ENCODE results near the gene AARSD1. TPM values are rescaled to one million over a fixed set of nuclear protein-coding genes. Genes with fewer than 3 reads are reported as not detected.

Gene AARSD1
- total and polyA plus RNA-seq, 2 experiments from 2014 or later, result 25.7 to 74.4 TPM

DNA sequence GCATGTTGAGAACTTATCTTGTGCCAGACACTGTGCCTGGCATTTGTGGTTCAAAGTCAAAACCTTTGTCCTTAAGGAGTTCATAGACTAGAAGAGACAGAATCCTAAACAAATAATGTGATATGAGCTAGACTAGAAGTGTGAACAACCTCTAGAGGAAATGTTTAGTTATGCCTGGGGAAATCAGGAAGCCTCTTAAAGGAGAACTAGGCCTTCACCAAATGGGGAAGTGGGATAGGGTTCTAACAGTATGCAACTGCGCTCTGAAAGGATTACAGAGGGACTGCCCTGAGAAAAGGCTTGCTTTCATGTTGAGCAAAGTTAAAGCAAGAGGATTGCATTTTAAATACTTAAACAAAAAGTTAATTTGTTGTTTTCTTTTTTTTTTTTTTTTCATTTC, 21.0 kb upstream of the AARSD1 start:
- H3K9me3 Mint-ChIP-seq, result no peaks in the 10 kb centered on the region; the same call in 2 of the 3 replicates
- no peak overlapping the region for H3K27ac Mint-ChIP-seq
- peaks cover 12% of the 10 kb centered on the region for H3K27me3 Mint-ChIP-seq (ENCODE audit: insufficient read depth, low read depth, poor library complexity)
- H3K27me3 ChIP-seq (ENCODE audit: insufficient read depth), result no peaks in the 10 kb centered on the region
- no peak overlapping the region for H3K4me3 Mint-ChIP-seq
- peaks cover 47% of the 10 kb centered on the region for H3K36me3 Mint-ChIP-seq (ENCODE audit: low read depth)
- DNase-seq (ENCODE audit: low spot score) (no peak), ATAC-seq (no peak)
- no peak overlapping the region for H3K4me2 ChIP-seq
- TF ChIP-seq, protein P1, sequence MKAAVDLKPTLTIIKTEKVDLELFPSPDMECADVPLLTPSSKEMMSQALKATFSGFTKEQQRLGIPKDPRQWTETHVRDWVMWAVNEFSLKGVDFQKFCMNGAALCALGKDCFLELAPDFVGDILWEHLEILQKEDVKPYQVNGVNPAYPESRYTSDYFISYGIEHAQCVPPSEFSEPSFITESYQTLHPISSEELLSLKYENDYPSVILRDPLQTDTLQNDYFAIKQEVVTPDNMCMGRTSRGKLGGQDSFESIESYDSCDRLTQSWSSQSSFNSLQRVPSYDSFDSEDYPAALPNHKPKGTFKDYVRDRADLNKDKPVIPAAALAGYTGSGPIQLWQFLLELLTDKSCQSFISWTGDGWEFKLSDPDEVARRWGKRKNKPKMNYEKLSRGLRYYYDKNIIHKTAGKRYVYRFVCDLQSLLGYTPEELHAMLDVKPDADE (IDR thresholded peaks at IDR 0.05), result no peak
- TF ChIP-seq ZNF114 (CRISPR knock-in tag; IDR thresholded peaks at IDR 0.05), result no peak
- no peak for TF ChIP-seq CREB1 (CRISPR knock-in tag; IDR thresholded peaks at IDR 0.05; ENCODE audit: low read depth)
- TF ChIP-seq NANOG (IDR thresholded peaks at IDR 0.05; ENCODE audit: borderline replicate concordance), result no peak
- TF ChIP-seq, protein P2, sequence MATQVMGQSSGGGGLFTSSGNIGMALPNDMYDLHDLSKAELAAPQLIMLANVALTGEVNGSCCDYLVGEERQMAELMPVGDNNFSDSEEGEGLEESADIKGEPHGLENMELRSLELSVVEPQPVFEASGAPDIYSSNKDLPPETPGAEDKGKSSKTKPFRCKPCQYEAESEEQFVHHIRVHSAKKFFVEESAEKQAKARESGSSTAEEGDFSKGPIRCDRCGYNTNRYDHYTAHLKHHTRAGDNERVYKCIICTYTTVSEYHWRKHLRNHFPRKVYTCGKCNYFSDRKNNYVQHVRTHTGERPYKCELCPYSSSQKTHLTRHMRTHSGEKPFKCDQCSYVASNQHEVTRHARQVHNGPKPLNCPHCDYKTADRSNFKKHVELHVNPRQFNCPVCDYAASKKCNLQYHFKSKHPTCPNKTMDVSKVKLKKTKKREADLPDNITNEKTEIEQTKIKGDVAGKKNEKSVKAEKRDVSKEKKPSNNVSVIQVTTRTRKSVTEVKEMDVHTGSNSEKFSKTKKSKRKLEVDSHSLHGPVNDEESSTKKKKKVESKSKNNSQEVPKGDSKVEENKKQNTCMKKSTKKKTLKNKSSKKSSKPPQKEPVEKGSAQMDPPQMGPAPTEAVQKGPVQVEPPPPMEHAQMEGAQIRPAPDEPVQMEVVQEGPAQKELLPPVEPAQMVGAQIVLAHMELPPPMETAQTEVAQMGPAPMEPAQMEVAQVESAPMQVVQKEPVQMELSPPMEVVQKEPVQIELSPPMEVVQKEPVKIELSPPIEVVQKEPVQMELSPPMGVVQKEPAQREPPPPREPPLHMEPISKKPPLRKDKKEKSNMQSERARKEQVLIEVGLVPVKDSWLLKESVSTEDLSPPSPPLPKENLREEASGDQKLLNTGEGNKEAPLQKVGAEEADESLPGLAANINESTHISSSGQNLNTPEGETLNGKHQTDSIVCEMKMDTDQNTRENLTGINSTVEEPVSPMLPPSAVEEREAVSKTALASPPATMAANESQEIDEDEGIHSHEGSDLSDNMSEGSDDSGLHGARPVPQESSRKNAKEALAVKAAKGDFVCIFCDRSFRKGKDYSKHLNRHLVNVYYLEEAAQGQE (IDR thresholded peaks at IDR 0.05; ENCODE audit: unreplicated experiment), result no peak
- no peak for TF ChIP-seq EZH2phosphoT487 (IDR thresholded peaks at IDR 0.05; ENCODE audit: unreplicated experiment)
- TF ChIP-seq POLR2AphosphoS5 (IDR thresholded peaks at IDR 0.05; ENCODE audit: low read depth), result no peak
- TF ChIP-seq, protein P3, sequence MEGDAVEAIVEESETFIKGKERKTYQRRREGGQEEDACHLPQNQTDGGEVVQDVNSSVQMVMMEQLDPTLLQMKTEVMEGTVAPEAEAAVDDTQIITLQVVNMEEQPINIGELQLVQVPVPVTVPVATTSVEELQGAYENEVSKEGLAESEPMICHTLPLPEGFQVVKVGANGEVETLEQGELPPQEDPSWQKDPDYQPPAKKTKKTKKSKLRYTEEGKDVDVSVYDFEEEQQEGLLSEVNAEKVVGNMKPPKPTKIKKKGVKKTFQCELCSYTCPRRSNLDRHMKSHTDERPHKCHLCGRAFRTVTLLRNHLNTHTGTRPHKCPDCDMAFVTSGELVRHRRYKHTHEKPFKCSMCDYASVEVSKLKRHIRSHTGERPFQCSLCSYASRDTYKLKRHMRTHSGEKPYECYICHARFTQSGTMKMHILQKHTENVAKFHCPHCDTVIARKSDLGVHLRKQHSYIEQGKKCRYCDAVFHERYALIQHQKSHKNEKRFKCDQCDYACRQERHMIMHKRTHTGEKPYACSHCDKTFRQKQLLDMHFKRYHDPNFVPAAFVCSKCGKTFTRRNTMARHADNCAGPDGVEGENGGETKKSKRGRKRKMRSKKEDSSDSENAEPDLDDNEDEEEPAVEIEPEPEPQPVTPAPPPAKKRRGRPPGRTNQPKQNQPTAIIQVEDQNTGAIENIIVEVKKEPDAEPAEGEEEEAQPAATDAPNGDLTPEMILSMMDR (conservative IDR thresholded peaks at IDR 0.05; ENCODE audit: low read depth in 2 of 2), result no peak
- H4K20me1 ChIP-seq (replicated peaks; ENCODE audit: insufficient read depth), result 0 out of 2 replicates have a peak, but pooled peaks cover 4% of the 10 kb centered on the region
- H3K36me3 ChIP-seq (ENCODE audit: insufficient read depth), result peaks cover 23% of the 10 kb centered on the region
- peaks cover 33% of the 10 kb centered on the region for H3K79me2 ChIP-seq (replicated peaks; ENCODE audit: insufficient read depth)
- peaks cover 10% of the 10 kb centered on the region for H3K4me1 Mint-ChIP-seq
- H3K4me3 ChIP-seq, result no peak overlapping the region
- no peaks in the 10 kb centered on the region for H3K9me2 ChIP-seq (ENCODE audit: insufficient read depth)
- peaks cover 6% of the 10 kb centered on the region; the same call in 1 of the 2 replicates for H3K4me1 ChIP-seq (ENCODE audit: insufficient read depth)
- H2AFZ ChIP-seq, result no peak overlapping the region
- peaks cover 4% of the 10 kb centered on the region; the same call in 1 of the 2 replicates for H3F3A ChIP-seq (replicated peaks; ENCODE audit: low read depth)
- H3K27ac ChIP-seq (ENCODE audit: low read depth), result no peak overlapping the region

DNA sequence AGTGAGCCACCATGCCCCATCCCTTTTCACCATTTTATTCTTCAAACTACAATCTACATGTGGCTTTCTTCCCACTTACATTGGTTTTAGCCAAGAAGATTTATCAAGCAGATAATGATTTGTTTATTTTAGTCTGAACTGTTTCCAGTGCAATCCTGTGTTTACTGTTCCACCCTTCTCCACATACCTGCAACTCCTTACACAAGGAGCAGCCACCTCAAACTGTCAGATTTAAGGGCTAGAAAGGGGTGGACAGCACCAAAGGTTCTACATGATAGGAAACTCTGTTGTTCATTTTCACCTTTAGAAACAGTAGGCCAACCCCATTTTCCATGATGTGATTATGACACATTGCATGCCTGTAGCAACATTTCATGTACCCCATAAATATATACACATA, 18.0 kb upstream of the AARSD1 start:
- Histone ChIP-seq H3K27me3 (ENCODE audit: insufficient read depth) (no peaks in the 10 kb centered on the region), H3K9me2 (ENCODE audit: insufficient read depth) (no peaks in the 10 kb centered on the region), H4K20me1 (replicated peaks; ENCODE audit: insufficient read depth) (0 out of 2 replicates have a peak, but pooled peaks cover 4% of the 10 kb centered on the region), H2AFZ (no peak overlapping the region), H3K36me3 (ENCODE audit: insufficient read depth) (peaks cover 6% of the 10 kb centered on the region; the same call in 1 of the 2 replicates), H3F3A (replicated peaks; ENCODE audit: low read depth) (peaks cover 9% of the 10 kb centered on the region; the same call in 1 of the 2 replicates), H3K4me2 (no peak overlapping the region), H3K27ac (ENCODE audit: low read depth) (no peak overlapping the region), H3K79me2 (replicated peaks; ENCODE audit: insufficient read depth) (peaks cover 33% of the 10 kb centered on the region), H3K4me1 (ENCODE audit: insufficient read depth) (peaks cover 16% of the 10 kb centered on the region), H3K4me3 (no peak overlapping the region)
- no peak overlapping the region for H3K27ac Mint-ChIP-seq
- peaks cover 18% of the 10 kb centered on the region for H3K27me3 Mint-ChIP-seq (ENCODE audit: insufficient read depth, low read depth, poor library complexity)
- DNase-seq (ENCODE audit: low spot score) (no peak), ATAC-seq (no peak)
- H3K4me3 Mint-ChIP-seq, result peak overlapping the region; percentile 96; the same call in 2 of the 3 replicates
- peaks cover 17% of the 10 kb centered on the region for H3K4me1 Mint-ChIP-seq
- peaks cover 20% of the 10 kb centered on the region; the same call in 2 of the 3 replicates for H3K36me3 Mint-ChIP-seq (ENCODE audit: low read depth)
- no peaks in the 10 kb centered on the region; the same call in 2 of the 3 replicates for H3K9me3 Mint-ChIP-seq
- TF ChIP-seq, protein P4, sequence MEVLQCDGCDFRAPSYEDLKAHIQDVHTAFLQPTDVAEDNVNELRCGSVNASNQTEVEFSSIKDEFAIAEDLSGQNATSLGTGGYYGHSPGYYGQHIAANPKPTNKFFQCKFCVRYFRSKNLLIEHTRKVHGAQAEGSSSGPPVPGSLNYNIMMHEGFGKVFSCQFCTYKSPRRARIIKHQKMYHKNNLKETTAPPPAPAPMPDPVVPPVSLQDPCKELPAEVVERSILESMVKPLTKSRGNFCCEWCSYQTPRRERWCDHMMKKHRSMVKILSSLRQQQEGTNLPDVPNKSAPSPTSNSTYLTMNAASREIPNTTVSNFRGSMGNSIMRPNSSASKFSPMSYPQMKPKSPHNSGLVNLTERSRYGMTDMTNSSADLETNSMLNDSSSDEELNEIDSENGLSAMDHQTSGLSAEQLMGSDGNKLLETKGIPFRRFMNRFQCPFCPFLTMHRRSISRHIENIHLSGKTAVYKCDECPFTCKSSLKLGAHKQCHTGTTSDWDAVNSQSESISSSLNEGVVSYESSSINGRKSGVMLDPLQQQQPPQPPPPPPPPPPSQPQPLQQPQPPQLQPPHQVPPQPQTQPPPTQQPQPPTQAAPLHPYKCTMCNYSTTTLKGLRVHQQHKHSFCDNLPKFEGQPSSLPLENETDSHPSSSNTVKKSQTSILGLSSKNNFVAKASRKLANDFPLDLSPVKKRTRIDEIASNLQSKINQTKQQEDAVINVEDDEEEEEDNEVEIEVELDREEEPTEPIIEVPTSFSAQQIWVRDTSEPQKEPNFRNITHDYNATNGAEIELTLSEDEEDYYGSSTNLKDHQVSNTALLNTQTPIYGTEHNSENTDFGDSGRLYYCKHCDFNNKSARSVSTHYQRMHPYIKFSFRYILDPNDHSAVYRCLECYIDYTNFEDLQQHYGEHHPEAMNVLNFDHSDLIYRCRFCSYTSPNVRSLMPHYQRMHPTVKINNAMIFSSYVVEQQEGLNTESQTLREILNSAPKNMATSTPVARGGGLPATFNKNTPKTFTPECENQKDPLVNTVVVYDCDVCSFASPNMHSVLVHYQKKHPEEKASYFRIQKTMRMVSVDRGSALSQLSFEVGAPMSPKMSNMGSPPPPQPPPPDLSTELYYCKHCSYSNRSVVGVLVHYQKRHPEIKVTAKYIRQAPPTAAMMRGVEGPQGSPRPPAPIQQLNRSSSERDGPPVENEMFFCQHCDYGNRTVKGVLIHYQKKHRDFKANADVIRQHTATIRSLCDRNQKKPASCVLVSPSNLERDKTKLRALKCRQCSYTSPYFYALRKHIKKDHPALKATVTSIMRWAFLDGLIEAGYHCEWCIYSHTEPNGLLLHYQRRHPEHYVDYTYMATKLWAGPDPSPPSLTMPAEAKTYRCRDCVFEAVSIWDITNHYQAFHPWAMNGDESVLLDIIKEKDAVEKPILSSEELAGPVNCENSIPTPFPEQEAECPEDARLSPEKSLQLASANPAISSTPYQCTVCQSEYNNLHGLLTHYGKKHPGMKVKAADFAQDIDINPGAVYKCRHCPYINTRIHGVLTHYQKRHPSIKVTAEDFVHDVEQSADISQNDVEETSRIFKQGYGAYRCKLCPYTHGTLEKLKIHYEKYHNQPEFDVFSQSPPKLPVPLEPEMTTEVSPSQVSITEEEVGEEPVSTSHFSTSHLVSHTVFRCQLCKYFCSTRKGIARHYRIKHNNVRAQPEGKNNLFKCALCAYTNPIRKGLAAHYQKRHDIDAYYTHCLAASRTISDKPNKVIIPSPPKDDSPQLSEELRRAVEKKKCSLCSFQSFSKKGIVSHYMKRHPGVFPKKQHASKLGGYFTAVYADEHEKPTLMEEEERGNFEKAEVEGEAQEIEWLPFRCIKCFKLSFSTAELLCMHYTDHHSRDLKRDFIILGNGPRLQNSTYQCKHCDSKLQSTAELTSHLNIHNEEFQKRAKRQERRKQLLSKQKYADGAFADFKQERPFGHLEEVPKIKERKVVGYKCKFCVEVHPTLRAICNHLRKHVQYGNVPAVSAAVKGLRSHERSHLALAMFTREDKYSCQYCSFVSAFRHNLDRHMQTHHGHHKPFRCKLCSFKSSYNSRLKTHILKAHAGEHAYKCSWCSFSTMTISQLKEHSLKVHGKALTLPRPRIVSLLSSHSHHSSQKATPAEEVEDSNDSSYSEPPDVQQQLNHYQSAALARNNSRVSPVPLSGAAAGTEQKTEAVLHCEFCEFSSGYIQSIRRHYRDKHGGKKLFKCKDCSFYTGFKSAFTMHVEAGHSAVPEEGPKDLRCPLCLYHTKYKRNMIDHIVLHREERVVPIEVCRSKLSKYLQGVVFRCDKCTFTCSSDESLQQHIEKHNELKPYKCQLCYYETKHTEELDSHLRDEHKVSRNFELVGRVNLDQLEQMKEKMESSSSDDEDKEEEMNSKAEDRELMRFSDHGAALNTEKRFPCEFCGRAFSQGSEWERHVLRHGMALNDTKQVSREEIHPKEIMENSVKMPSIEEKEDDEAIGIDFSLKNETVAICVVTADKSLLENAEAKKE (CRISPR knock-in tag; IDR thresholded peaks at IDR 0.05), result no peak

Measured in GM23338 (cell line).